WERI-Rb-1 (cell line): ENCODE data around the gene PHACTR3.

Experiments
- DNase-seq: peaks from one replicate; pipeline ENCODE4 v3.0.0-alpha.2; 2020
- H3K27ac ChIP-seq: fragments of 250-450 bp; sonication (Bioruptor Pico); 2 replicates; pipeline ENCODE4 v1.5.1; 2020; ENCODE audit warnings: mild to moderate bottlenecking, moderate library complexity
- H3K27me3 ChIP-seq: fragments of 250-450 bp; sonication (Bioruptor Pico); 2 replicates; pipeline ENCODE4 v1.5.1; 2021; ENCODE audit warnings: mild to moderate bottlenecking, low read depth, moderate library complexity; ENCODE audit not compliant: insufficient read depth, severe bottlenecking
- H3K36me3 ChIP-seq: fragments of 250-450 bp; sonication (Bioruptor Pico); 2 replicates; pipeline ENCODE4 v1.5.1; 2020; ENCODE audit warnings: mild to moderate bottlenecking, moderate library complexity
- H3K4me3 ChIP-seq: 2 replicates; pipeline ENCODE4 v1.5.1; 2011; ENCODE audit warnings: low read depth, mild to moderate bottlenecking, control low read depth, low read length
- H3K9me3 ChIP-seq: fragments of 250-450 bp; sonication (Bioruptor Pico); 2 replicates; pipeline ENCODE4 v1.5.1; 2021; ENCODE audit warnings: mild to moderate bottlenecking, moderate library complexity; ENCODE audit not compliant: severe bottlenecking
- CTCF ChIP-seq: IDR thresholded peaks from 2 replicates; pipeline ENCODE4 v1.5.1; 2011; ENCODE audit warnings: low read depth, mild to moderate bottlenecking, control low read depth, inconsistent platforms, low read length

The PHACTR3 gene

GRCh38 chr20:59774921-59775686 lies 170.8 kb downstream of the PHACTR3 start:
- no peaks in the 10 kb centered on the region for H3K36me3 ChIP-seq
- no peak for DNase-seq
- H3K9me3 ChIP-seq: no peaks in the 10 kb centered on the region
- H3K4me3 ChIP-seq: no peak overlapping the region
- no peak overlapping the region for H3K27ac ChIP-seq
- TF ChIP-seq CTCF: no peak
- H3K27me3 ChIP-seq: peaks cover 91% of the 10 kb centered on the region

- Histone ChIP-seq H3K9me3 (no peaks in the 10 kb centered on the region), H3K36me3 (no peaks in the 10 kb centered on the region), H3K27me3 (peaks cover 91% of the 10 kb centered on the region), H3K27ac (no peak overlapping the region), H3K4me3 (no peak overlapping the region)
- TF ChIP-seq CTCF: no peak
- no peak for DNase-seq
These were observed 171.3 kb downstream of the PHACTR3 start for GRCh38 chr20:59775687-59776055.

- Histone ChIP-seq H3K36me3 (no peaks in the 10 kb centered on the region), H3K4me3 (no peak overlapping the region), H3K27ac (no peak overlapping the region), H3K27me3 (peaks cover 91% of the 10 kb centered on the region), H3K9me3 (no peaks in the 10 kb centered on the region)
- TF ChIP-seq CTCF: no peak
- no peak for DNase-seq
These were observed 171.8 kb downstream of the PHACTR3 start for GRCh38 chr20:59776059-59776603.

- Histone ChIP-seq H3K36me3 (no peaks in the 10 kb centered on the region), H3K27me3 (peaks cover 91% of the 10 kb centered on the region), H3K27ac (no peak overlapping the region), H3K4me3 (no peak overlapping the region), H3K9me3 (no peaks in the 10 kb centered on the region)
- TF ChIP-seq CTCF: no peak
- peak; percentile 37 for DNase-seq
These were observed 172.4 kb downstream of the PHACTR3 start for GRCh38 chr20:59776626-59777330.

GRCh38 chr20:59777331-59777725 lies 173.0 kb downstream of the PHACTR3 start:
- H3K4me3 ChIP-seq: no peak overlapping the region
- DNase-seq: no peak
- H3K9me3 ChIP-seq: no peaks in the 10 kb centered on the region
- H3K27me3 ChIP-seq: peaks cover 91% of the 10 kb centered on the region
- H3K36me3 ChIP-seq: no peaks in the 10 kb centered on the region
- TF ChIP-seq CTCF: no peak
- no peak overlapping the region for H3K27ac ChIP-seq
